GM18909 (cell line): ENCODE measurements around the gene VPS26B.
"Not testable (repeated sequence)": the region's sequence is repeated elsewhere in the genome, so short reads cannot be mapped to it uniquely, and the experiment has no call there.

Experiments
- ATAC-seq: cut with Tn5 transposase; IDR thresholded peaks from one replicate; pipeline ENCODE4 v1.9.1; 2021; ENCODE audit warnings: mild to moderate bottlenecking; ENCODE audit not compliant: unreplicated experiment, poor library complexity

The VPS26B gene

DNA sequence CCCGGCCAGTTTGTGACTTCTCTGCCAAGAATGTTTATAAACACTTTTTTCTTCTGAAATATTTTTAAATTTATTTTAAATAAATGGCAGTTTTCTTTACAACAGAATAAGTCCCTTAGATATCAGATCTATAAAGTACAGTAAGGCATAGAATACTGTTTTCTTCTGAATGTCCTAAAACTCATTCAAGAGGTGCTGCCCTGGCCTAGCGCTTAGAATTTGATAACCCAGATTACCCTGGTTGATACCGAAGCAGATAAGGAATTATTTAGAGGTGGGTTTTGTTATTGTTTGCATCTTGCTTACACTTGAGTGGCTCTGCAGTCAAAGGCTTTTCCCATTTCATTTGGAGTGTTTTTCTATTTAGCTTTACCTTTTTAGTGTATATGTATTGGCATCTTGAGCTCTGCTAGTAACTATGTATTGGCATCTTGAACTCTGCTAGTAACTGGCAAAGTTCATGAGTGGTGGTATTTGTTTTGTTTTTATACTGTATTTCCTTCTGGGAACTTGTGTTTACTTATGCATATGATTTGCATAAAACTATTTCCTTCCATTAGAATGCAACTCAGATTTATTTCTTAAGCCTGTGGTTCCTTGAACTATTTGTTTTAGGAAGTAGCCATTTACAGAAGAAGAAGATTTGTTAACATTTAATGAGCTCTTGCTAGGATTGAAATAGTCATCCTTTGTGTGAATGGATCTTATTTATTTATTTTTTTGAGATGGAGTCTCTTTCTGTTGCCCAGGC lies 30.1 kb downstream of the VPS26B start:
- ATAC-seq, result no peak

DNA sequence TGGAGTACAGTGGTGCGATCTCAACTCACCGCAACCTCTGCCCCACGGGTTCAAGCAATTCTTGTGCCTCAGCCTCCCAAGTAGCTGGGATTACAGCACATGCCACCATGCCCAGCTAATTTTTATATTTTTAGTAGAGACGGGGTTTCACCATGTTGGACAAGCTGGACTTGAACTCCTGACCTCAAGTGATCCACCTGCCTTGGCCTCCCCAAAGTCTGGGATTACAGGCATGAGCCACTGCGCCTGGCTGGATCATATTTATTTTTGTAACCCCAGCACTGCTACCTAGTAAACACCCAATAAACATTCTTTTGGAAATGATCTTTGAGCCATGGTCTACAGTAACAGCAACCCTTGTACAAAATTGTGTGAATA lies 30.7 kb downstream of the VPS26B start:
- ATAC-seq, result not testable (repeated sequence)

DNA sequence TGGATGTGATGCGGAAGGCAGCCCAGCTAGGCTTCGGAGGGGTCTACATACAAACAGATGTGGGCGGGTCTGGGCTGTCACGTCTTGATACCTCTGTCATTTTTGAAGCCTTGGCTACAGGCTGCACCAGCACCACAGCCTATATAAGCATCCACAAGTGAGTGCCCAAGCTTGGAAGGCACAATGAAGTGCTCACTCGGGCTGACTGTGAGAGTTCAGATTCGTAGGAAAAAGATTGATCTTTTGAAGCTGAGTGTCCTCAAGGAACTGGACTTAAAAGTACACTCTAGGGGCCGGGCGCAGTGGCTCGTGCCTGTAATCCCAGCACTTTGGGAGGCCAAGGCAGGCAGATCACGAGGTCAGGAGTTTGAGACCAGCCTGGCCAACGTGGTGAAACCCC lies 32.6 kb downstream of the VPS26B start:
- ATAC-seq, result no peak

DNA sequence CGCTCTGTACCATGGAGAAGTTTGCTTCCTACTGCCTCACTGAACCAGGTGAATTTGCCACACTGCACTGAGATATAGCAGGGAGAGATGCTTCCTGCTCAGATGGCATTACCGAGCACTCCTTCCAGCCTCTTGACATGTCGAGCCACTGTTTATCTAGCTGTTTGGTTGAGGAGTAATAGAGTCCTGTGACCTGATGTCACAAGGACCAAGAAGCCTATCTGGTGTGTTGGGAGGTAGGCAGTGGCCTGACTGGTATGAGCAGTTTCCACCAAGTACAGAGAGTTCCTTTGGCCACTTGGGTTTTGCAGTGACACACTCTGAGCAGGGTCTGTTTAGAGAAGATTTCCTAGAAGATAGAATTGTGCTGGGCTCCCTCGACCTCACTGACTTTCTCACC lies 34.1 kb downstream of the VPS26B start:
- ATAC-seq, result no peak

DNA sequence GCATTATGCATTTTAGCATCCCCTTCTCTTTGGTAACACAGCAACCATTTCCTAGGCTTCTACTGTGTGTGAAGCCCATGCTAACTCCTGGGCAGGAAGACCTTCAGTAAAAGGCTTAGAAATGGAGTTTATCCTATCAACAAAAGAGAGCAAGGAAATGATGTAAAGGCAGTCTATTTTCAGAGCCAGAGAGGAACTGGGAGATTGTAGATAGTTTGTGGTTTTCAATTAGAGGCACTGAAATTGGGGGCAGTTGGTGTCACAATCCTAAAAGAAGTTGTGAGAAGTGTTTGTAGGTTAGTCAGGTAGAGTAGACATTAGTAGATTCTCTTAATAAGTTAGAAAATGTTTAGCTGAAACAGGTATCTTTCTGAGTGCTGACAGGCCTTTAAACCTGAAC lies 36.0 kb downstream of the VPS26B start:
- ATAC-seq, result no peak

DNA sequence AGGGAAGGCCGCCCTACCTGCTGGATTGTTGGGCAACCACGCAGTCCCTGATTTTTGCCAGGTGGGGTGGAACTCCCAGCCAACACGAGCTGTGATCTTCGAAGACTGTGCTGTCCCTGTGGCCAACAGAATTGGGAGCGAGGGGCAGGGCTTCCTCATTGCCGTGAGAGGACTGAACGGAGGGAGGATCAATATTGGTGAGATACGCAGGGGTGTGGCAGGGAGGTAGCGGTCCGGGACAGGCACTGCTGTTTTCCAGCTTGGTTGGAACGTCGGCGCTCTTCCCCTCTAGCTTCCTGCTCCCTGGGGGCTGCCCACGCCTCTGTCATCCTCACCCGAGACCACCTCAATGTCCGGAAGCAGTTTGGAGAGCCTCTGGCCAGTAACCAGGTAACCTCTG lies 36.5 kb downstream of the VPS26B start:
- ATAC-seq, result no peak

DNA sequence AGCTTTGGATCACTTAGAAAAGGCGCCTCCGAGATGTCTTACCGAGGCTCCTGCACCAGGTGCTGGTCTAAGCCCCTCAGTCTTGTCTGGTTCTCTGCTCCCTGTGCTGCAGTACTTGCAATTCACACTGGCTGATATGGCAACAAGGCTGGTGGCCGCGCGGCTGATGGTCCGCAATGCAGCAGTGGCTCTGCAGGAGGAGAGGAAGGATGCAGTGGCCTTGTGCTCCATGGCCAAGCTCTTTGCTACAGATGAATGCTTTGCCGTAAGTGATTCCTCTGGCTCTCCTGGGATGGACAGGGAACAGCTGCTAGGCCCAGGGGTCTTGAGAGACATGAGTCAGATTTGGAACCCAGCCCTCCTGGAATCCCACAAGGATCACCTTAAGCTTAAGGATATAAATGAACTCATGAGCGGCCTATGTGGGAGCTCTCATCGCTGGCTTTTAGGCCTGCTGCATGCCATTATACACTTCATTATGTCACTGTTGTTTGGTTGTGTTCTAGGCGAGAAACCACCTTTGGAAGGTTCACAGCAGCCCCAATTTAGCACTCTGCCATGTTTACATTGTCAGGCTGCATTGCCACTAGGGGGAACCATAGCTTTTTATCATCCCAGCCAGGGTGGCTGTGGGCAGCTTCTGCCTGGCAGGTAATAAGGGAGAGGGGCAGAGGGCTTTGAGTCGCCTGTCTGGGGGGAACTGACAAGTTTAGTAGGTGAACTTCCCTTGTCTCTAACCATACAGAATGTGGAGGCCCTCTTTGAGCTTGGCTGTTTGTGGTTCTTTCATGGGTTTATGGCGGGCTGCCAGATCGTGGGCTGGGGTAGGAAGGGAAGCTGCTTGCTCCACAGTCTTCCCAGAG lies 37.4 kb downstream of the VPS26B start:
- no peak for ATAC-seq

DNA sequence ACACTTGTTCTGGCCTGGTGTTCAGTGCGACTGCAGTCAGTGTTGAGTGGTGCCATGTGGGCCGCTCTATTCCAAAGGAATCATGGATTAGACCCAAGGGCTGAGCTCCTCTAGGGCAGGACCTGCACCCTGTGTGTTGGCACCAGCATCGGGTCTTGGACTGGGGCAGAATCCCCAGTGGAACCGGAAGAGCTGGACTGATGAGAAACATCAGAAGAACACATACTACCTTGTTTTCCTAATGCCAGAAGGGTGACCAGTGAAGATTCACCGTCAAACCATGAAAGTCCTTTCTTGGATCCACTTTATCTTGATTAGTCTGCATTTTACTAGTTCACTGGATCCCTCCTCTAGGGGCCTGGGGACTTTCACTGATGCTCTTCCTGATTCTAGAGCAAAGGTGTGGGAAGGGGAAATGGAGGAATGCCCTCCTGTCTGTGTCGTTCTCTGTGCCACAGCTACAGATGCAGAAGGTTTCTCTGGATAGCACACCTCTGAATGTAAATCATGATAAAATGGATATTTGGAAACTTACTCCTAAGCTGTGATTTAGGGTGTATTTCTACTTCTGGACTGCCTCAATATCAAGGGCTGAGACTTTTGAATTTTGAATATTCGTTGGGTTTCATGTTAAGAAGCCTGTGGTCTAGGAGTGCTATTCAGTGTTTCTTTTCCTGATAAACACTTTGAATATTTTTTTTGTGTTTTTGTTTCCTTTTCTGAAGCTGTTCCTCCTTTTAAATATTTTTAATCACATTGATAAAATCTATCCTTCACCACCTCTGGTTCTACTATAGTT lies 40.7 kb downstream of the VPS26B start:
- no peak for ATAC-seq

DNA sequence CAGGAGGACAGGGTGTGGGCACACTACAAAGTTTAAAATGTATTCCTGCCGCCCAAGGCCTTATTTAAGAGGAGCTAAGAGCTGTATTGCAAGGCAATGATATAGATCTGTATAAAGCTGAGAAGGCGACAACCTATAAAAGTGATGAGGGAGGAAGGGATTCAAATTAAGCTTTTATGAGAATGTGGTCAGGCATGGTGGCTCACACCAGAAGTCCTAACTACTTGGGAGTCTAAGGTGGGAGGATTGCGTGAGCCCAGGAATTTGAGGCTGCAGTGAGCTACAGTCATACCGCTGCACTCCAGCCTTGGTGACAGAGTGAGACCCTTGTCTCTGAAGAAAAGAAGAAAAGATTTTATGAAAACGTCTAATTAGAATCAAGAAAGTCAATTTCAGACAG lies 42.0 kb downstream of the VPS26B start:
- ATAC-seq, result no peak

DNA sequence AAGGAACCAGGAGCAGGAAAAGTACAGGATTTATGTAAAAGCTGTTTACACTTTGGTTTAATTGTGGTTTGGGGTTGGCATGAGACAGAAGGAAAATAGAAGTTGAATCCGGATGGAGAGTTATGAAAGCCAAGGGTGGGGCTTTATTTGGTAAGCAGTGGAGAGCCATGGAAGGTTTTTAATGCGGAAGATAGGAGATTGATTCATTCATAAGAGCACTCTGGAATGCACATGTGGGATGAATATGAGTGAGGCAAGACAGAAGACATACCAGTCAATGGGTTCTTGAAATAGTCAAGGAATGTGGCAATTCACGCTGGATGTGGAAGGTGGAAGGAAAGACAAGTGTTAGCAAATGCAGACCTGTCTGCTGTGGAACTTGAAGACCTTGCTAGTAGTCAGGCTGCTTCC lies 42.4 kb downstream of the VPS26B start:
- no peak for ATAC-seq

DNA sequence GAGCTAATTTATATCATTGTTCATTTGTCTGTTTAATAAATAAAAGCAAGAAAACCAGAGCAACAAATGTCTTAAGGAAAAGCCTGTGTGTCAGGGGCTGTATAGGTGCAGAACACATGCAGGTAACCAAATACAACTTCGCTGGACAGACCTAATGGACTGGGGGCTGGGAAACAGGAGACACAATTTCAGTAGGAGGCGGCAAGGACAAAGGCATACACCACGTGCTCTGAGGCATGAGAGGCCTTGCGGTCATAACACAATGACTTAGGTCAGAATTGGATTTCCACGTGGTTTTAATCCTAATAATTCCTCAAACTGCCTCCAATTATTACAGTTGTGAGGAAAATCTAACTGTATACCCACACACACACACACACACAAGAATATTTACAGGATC lies 43.0 kb downstream of the VPS26B start:
- no peak for ATAC-seq

DNA sequence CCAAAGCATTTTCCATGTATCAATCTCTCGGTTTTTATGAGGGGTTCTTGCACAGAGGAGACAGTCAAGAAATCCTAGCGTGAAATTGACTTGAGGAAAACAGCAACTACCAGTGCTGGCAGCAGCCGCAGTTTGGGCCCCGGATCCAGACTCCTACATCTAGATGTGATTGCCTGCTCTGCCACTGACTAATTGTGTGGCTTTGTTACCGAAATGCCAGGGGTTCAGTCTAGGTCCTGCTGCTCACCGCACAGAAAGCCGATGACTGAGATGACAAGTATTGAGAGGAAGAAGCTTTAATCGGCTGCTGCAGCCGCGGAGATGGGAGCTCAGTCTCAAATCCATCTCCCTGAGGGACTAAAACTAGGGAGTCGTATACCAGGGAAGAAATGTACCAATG lies 43.5 kb downstream of the VPS26B start:
- ATAC-seq, result no peak

DNA sequence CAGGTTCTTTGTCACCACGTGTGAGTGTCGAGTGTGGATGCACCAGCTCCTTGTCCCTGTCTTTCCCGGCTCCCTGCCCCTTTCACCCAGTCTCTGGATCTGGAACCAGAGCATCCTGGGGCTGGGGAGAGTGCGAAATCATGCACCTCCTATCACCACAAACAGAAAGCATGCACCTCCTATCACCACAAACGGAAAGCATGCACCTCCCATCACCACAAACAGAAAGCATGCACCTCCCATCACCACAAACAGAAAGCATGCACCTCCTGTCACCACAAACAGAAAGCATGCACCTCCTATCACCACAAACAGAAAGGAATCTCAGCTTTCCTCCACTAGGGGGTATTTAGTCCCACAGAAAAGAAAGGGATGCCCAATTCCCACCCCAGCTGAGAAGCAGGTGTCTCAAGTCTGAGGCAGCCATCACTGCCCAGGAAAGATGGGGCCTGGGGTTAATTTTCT lies 45.8 kb downstream of the VPS26B start:
- no peak for ATAC-seq

DNA sequence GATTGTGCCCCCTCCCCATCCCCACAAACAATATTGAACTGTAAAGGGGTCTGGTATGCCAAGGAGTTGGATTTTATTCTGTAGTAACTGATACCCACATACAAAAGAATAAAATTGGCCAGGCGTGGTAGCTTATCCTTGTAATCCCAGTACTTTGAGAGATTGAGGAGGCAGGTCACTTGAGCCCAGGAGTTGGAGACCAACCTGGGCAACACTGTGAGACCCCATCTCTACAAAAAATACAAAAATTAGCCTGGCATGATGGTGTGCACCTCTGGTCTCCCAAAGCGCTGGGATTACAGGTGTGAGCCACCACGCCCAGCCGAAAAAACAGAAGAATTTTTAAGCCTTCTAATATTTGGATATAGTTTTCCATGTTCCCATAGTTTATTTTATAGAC lies 47.5 kb downstream of the VPS26B start:
- no peak for ATAC-seq

DNA sequence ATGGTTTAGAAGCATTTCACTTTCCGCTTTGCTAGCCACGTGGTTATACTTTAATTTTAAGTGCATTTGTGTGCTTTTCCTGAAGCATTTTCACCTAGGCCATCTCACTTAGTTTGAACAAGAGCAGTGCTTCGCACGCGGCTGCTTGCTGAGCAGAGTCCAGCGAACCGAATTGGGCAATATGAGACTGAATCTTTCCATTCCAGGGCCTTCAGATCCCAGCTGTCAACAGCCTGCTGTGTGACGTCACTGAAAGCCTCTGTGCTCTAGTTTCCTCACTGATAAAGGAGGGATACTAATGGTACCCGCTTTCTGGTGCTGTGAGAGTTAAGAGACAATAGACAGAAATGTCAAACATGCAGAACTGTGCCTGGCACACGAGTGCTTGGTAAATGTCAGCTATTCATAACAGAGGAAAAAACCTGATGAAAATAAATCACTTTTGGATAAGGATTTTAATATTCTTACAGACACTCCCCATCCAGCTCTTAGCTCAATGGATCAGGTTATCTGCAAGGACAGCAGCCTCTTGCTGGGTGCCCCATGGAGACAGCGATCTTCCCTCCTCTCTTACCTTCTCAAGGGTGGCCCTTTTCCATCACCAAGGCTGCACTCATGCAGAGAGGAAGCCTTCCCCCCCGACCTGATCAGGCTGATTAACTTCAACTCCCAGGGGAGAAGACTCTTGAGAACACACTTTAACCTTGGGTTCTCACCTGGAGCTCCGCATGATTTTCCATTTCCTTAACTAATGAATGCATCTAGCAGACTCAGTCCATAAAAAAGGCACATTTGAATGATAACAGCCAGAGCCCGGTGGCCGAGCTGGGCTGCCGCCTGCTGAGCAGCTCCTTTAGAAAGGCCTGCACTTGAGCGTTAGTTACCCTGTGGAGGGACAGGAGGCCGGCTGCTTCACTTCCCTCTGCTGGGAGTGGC lies 48.2 kb downstream of the VPS26B start:
- no peak for ATAC-seq

DNA sequence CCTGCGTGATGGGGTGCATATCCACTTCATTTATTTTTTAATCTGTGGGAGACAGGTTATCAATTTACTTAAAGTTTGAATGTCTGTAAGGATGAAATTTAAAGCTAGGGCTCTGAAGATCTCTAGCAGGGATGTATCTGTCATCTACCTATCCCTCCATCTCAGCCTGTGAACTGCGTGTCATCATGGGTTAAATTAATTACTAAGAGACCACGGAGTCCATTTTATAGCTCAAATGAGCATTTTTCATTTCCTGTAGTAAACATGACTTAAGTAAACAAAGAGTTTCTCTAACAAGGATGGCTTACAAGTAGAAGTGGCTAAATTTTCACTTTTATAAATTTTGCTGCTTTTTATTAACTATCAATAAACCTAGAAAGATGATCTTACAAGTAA lies 48.8 kb downstream of the VPS26B start:
- no peak for ATAC-seq

DNA sequence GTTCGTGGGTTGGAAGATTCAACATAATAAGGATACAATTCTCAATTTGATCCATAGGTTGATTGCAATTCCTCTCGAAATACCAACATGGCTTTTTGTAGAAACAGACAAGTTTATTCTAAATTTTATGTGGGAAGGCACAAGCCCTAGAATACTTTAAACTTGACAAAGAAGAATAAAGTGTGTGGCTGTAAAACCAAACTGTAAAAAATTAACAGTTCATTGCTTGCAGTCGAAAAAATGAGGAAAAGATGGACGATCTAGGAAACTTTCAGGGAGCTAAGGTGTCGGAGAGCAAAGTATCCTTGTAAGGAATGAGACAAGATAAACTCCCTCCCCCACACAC lies 50.7 kb downstream of the VPS26B start:
- no peak for ATAC-seq

DNA sequence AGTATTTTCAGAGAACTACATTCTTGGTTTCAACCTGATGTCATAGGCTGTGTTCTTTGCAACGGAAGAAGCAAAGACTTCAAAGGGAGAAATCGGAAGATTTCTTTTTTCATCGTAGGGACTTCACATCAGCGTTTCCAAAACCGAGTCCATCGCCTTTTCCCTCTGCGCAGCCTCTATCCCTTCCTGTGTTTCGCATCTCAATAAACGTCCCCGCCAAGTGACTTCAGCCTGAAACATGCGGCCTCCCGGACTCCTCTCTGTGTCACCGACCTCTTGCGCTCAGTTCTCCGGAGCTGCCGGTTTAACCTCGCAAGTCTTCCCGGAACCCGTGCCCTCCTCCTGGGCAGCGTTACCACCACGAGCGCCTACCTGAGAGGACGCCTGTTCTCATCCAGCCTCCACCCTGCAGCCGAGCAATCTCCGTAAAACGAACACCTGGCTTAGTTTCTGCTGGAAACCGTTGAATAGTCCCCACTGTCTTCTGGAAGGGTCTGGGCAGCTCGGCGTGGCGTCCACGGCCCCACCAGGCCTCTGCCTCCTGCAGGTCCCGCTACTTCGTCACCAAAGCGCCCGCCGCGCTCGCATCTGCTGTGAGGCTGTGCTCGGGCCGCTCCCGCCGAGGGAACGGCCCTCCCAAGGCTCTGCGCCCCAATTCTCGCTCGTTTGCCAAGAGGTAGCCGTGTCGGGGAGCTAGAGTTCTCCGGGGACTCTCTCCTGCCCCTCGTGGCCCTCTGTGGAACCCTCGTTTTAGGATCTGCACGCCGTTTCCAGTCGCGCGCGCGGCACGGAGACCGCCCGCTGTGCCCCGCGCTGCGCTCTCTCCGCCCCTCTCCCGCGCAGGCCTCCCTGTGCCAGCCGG lies 51.3 kb downstream of the VPS26B start, which contains the start of gene GLB1L3:
TSS of gene GLB1L3 (plus strand) at position 846 of the 862 bp plus-strand sequence. CDS start 362 bp downstream, outside the sequence.
- peak; percentile 73 for ATAC-seq
